RWPE2 (cell line): ENCODE data around the gene TSBP1.
A peak's percentile ranks its signal among the peaks of the same experiment; 100 is the strongest.

Experiments
- ATAC-seq: fragments of 200-7000 bp; cut with Tn5 transposase; 3 replicates; pipeline ENCODE4 v1.9.1; 2021; ENCODE audit warnings: low read depth
- DNase-seq: peaks from one replicate; pipeline ENCODE4 v3.0.0-alpha.2; 2020; ENCODE audit warnings: low spot score
- H3K27ac ChIP-seq: fragments of 450-650 bp; 2 replicates; pipeline ENCODE4 v1.5.1; 2017; ENCODE audit warnings: mild to moderate bottlenecking; ENCODE audit not compliant: poor library complexity, severe bottlenecking
- H3K27me3 ChIP-seq: fragments of 250-450 bp; sonication (Bioruptor Pico); 2 replicates; pipeline ENCODE4 v1.5.1; 2021; ENCODE audit warnings: mild to moderate bottlenecking, moderate library complexity; ENCODE audit not compliant: insufficient read depth, poor library complexity, severe bottlenecking
- H3K36me3 ChIP-seq: fragments of 250-450 bp; sonication (Bioruptor Pico); 2 replicates; pipeline ENCODE4 v1.5.1; 2020; ENCODE audit warnings: low read depth, mild to moderate bottlenecking, moderate library complexity
- H3K4me1 ChIP-seq: fragments of 250-450 bp; sonication (Bioruptor Pico); 2 replicates; pipeline ENCODE4 v1.5.1; 2021; ENCODE audit warnings: mild to moderate bottlenecking, moderate library complexity; ENCODE audit not compliant: insufficient read depth, poor library complexity, severe bottlenecking
- H3K4me3 ChIP-seq: fragments of 250-450 bp; sonication (Bioruptor Pico); 2 replicates; pipeline ENCODE4 v1.5.1; 2021; ENCODE audit warnings: mild to moderate bottlenecking, moderate library complexity; ENCODE audit not compliant: severe bottlenecking
- H3K9me3 ChIP-seq: fragments of 250-450 bp; sonication (Bioruptor Pico); 2 replicates; pipeline ENCODE4 v1.5.1; 2021; ENCODE audit warnings: mild to moderate bottlenecking, moderate library complexity; ENCODE audit not compliant: severe bottlenecking
- CTCF ChIP-seq: fragments of 450-650 bp; IDR thresholded peaks from one replicate; pipeline ENCODE4 v1.5.1; 2017; ENCODE audit warnings: mild to moderate bottlenecking, moderate library complexity; ENCODE audit not compliant: poor library complexity, severe bottlenecking

TSBP1 gene

GRCh38 chr6:32382757-32383420 is 11.2 kb upstream of the TSBP1 start:
- no peak for DNase-seq
- Histone ChIP-seq H3K4me3 (no peak overlapping the region), H3K9me3 (no peaks in the 10 kb centered on the region), H3K4me1 (no peaks in the 10 kb centered on the region), H3K36me3 (no peaks in the 10 kb centered on the region), H3K27ac (no peak overlapping the region), H3K27me3 (peaks cover 19% of the 10 kb centered on the region)
- TF ChIP-seq CTCF = no peak
- no peak; the same call in 2 of the 3 replicates for ATAC-seq

DNA sequence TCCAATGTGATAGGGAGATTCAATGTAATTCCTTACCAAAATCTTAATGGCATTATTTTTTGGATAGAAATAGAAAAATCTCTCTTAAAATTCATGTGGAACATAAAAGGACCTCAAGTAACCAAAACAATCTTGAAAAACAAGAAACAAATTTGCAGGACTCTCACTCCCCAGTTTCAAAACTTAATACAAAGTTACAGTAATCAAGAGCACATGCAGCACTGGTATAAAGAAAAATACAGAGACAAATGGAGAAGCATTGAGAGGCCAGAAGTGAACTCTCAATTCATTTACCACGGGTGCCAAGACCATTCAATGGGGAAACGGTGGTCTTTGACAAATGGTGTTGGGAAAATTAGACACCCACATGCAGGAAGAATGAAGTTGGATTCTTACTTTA is 7.8 kb upstream of the TSBP1 start:
- Histone ChIP-seq H3K4me1 (no peaks in the 10 kb centered on the region), H3K4me3 (no peak overlapping the region), H3K9me3 (no peaks in the 10 kb centered on the region), H3K36me3 (no peaks in the 10 kb centered on the region), H3K27ac (no peak overlapping the region), H3K27me3 (peaks cover 29% of the 10 kb centered on the region)
- no peak for TF ChIP-seq CTCF
- no peak for ATAC-seq
- no peak for DNase-seq

DNA sequence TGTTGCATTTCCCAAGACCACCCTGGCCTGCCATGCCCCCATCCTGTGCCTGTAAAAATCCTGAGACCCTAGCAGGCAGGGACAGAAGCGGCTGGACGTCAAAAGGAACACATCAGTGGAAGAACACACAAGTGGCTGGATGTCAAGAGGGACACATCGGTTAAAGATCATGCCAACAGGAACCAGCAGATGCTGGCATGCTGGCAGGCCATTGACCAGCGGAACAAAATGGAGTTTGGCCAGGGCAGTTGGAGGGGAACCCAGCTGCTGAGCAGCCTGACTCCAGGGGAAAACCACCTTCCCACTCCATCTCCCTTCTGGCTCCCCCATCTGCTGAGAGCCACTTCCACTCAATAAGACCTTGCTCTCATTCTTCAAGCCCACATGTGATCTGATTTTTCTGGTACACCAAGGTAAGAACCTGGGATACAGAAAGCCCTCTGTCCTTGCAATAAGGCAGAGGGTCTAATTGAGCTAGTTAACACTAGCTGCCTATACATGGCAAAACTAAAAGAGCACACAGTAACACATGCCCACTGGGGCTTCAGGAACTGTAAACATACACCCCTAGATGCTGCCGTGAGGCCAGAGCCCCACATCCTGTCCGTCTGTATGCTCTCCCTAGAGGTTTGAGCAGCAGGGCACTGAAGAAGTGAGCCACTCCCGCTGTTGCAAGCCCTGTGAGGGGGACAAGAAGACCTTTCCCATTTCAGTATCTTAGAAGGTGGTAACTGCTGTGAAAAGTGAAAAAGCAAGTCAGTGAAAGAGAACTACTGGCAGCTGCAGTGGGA is 4.2 kb upstream of the TSBP1 start:
- H3K27ac ChIP-seq = no peak overlapping the region
- no peaks in the 10 kb centered on the region for H3K9me3 ChIP-seq
- no peaks in the 10 kb centered on the region for H3K36me3 ChIP-seq
- DNase-seq = no peak
- no peak for ATAC-seq
- peaks cover 5% of the 10 kb centered on the region for H3K4me1 ChIP-seq
- no peak overlapping the region for H3K4me3 ChIP-seq
- no peak for TF ChIP-seq CTCF
- H3K27me3 ChIP-seq = peaks cover 25% of the 10 kb centered on the region

- ATAC-seq = no peak
- Histone ChIP-seq H3K4me3 (no peak overlapping the region), H3K27me3 (no peaks in the 10 kb centered on the region), H3K36me3 (no peaks in the 10 kb centered on the region), H3K4me1 (peaks cover 17% of the 10 kb centered on the region), H3K9me3 (no peaks in the 10 kb centered on the region), H3K27ac (no peak overlapping the region)
- DNase-seq = no peak
- no peak for TF ChIP-seq CTCF
Observed at GRCh38 chr6:32371229-32371628, 474 bp downstream of the TSBP1 start.

DNA sequence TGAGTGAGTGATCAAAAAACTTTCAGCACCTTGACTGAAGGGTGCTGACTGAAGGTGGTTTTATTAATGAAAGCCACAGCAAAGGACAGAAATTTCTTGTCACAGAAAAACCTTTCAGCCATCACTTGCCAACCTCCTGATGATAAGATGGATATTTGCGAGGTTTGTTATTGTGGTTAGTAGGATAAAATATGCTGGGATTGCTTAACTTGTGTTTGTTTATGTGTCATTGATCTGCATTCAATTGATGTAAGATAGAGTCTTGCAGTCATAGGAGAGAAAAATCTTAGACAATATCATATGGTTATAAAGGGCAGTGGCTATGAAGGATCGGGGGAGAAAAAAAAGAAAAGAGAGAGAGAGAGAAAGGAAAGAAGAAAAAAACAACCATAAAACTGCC is 1.2 kb downstream of the TSBP1 start:
- ATAC-seq = peak; percentile 42; the same call in 1 of the 3 replicates
- no peak overlapping the region for H3K27ac ChIP-seq
- peaks cover 17% of the 10 kb centered on the region for H3K4me1 ChIP-seq
- H3K4me3 ChIP-seq = no peak overlapping the region
- no peaks in the 10 kb centered on the region for H3K27me3 ChIP-seq
- no peak for DNase-seq
- no peaks in the 10 kb centered on the region for H3K9me3 ChIP-seq
- no peaks in the 10 kb centered on the region for H3K36me3 ChIP-seq
- TF ChIP-seq CTCF = no peak
